ENCODE measurements around the gene USP21. TPM values are rescaled to one million over a fixed set of nuclear protein-coding genes. Genes with fewer than 3 reads are reported as not detected.
A peak's percentile ranks its signal among the peaks of the same experiment; 100 is the strongest.
"Not testable (repeated sequence)": the region's sequence is repeated elsewhere in the genome, so short reads cannot be mapped to it uniquely, and the experiment has no call there.

The USP21 gene, protein sequence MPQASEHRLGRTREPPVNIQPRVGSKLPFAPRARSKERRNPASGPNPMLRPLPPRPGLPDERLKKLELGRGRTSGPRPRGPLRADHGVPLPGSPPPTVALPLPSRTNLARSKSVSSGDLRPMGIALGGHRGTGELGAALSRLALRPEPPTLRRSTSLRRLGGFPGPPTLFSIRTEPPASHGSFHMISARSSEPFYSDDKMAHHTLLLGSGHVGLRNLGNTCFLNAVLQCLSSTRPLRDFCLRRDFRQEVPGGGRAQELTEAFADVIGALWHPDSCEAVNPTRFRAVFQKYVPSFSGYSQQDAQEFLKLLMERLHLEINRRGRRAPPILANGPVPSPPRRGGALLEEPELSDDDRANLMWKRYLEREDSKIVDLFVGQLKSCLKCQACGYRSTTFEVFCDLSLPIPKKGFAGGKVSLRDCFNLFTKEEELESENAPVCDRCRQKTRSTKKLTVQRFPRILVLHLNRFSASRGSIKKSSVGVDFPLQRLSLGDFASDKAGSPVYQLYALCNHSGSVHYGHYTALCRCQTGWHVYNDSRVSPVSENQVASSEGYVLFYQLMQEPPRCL
- total RNA-seq (36.9 TPM), polyA plus RNA-seq (10 to 100 TPM; 18.8 to 27.0 (median 22.1) TPM)

DNA sequence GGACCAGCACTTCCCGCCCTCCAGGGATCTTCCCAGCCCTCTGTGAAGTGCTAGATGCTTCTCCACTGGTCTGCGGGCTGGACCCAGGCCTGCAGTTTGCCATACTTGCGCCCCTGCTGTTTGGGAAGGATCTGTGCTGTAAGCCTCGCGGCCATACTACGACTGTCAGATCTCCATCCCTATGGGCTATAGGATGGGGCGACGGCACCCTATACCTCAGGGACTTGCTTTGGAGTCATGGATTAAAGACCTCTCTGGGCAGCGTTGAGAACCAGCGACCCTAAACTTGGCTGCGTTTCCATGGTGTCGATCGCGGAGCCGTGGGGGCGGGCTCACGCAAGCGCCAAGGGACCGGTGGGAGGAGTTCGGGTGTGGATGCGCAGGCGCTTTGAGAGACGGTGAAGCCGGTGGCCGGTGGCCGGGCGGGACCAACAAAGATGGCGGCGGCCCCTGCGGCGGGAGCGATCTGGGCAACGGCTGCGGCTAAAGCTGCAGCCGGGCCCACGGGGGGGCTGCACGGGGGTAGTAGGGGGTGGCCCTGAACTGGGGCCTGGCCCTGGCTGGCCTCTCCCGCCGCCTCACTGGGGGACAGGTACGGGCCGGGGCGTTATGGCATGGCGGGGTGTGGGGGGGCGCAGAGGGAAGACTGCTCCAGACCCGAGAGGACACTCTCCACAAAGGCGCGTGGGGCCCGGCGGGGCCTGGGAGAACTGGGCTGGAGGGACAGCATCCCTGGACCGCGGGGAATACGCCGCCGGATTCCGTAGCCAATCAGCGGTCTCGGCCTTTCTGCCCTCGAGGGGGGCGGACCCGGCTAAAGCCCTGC lies at the start of gene USP21:
USP21 (plus strand) TSS at position 414 of the 826 bp plus-strand sequence. CDS start 1,141 bp downstream, outside the sequence.
- Histone ChIP-seq H3K4me3 (ENCODE audit: low read depth, low read length) (peak within 1 kb of the TSS; percentile 94), H3K27ac (ENCODE audit: insufficient read depth, low read length, poor library complexity, severe bottlenecking) (peak within 1 kb of the TSS; percentile 83), H3K27me3 (ENCODE audit: control insufficient read depth, insufficient read depth, low read length) (no peaks in the 10 kb centered on the region), H3K9me3 (ENCODE audit: control insufficient read depth in 2 of 2, low read length in 2 of 2) (no peaks in the 10 kb centered on the region), H3K36me3 (ENCODE audit: control insufficient read depth, insufficient read depth, low read length) (peaks cover 33% of the 10 kb centered on the region), H3K4me1 (ENCODE audit: control insufficient read depth, insufficient read depth, low read length, poor library complexity, severe bottlenecking) (peaks cover 40% of the 10 kb centered on the region)
- no peaks in the 10 kb centered on the region for H3K27me3 Mint-ChIP-seq
- H3K4me1 Mint-ChIP-seq: peaks cover 31 to 74% (median 52%) of the 10 kb centered on the region in 4 donors
- H3K27ac Mint-ChIP-seq: peak within 1 kb of the TSS; percentile 92 to 97 (median 96)
- peak; percentile 89 to 91 for ATAC-seq (ENCODE audit: low read depth in 2 of 2)
- peak; percentile 89 to 93 (median 91) for DNase-seq
- peaks cover 39% of the 10 kb centered on the region for H3K36me3 Mint-ChIP-seq
- H3K4me3 Mint-ChIP-seq: peak within 1 kb of the TSS; percentile 91 to 97 (median 95)
- no peaks in the 10 kb centered on the region for H3K9me3 Mint-ChIP-seq

DNA sequence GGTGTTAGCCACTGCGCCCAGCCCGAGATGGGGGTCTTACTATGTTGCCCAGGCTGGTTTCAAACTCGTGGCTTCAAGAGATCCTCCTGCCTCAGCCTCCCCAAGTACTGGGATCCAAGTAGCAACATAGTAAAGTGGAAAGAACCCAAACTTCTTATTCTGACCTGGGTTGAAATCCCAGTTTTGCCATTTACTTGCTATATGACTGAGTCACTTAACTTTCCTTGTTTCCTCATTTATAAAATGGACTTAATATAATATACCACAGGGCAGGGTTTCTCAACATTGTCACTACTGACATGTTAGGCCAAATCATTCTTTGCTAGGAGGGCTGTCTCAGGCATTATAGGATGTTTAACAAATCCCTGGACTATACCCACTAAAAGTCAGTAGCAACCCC lies 48.2 kb upstream of the USP21 start:
- peaks cover 28% of the 10 kb centered on the region for H3K4me1 ChIP-seq (ENCODE audit: control insufficient read depth, insufficient read depth, low read length, poor library complexity, severe bottlenecking)
- no peak overlapping the region for H3K27ac ChIP-seq (ENCODE audit: insufficient read depth, low read length, poor library complexity, severe bottlenecking)
- peaks cover 36 to 63% (median 52%) of the 10 kb centered on the region in 4 donors for H3K4me1 Mint-ChIP-seq
- no peak overlapping the region for H3K4me3 Mint-ChIP-seq
- peaks cover 0 to 2% (median 0%) of the 10 kb centered on the region in 7 donors for H3K9me3 Mint-ChIP-seq
- H3K27me3 ChIP-seq (ENCODE audit: control insufficient read depth, insufficient read depth, low read length): no peaks in the 10 kb centered on the region
- H3K4me3 ChIP-seq (ENCODE audit: low read depth, low read length): no peak overlapping the region
- H3K9me3 ChIP-seq (ENCODE audit: control insufficient read depth in 2 of 2, low read length in 2 of 2): no peaks in the 10 kb centered on the region
- ATAC-seq (ENCODE audit: low read depth in 2 of 2): no peak
- no peak overlapping the region for H3K27ac Mint-ChIP-seq
- peaks cover 7% of the 10 kb centered on the region for H3K36me3 Mint-ChIP-seq
- no peak for DNase-seq
- no peaks in the 10 kb centered on the region for H3K27me3 Mint-ChIP-seq
- H3K36me3 ChIP-seq (ENCODE audit: control insufficient read depth, insufficient read depth, low read length): peaks cover 21% of the 10 kb centered on the region

DNA sequence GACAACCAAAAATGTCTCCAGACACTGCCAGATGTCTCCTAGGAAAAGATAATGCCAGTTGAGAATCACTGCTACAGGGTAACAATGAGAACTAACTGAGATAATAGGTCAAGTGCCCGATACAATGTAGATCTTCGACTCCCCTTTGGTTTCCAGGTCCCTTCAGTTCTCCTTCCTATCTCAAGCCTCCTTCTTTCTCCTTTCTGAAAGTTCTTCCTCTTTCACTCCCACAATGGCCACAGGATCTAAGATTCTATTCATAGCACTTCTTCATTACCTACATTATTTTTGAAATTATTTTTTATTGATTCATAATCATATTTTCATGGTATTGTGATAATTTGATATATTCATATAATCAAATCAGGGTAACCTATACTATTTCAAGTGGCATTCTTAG lies 47.8 kb upstream of the USP21 start:
- H3K9me3 ChIP-seq (ENCODE audit: control insufficient read depth in 2 of 2, low read length in 2 of 2): no peaks in the 10 kb centered on the region
- H3K4me3 ChIP-seq (ENCODE audit: low read depth, low read length): no peak overlapping the region
- H3K4me1 ChIP-seq (ENCODE audit: control insufficient read depth, insufficient read depth, low read length, poor library complexity, severe bottlenecking): peaks cover 32% of the 10 kb centered on the region
- H3K4me1 Mint-ChIP-seq: peaks cover 33 to 64% (median 50%) of the 10 kb centered on the region in 4 donors
- peaks cover 21% of the 10 kb centered on the region for H3K36me3 ChIP-seq (ENCODE audit: control insufficient read depth, insufficient read depth, low read length)
- no peak overlapping the region for H3K27ac ChIP-seq (ENCODE audit: insufficient read depth, low read length, poor library complexity, severe bottlenecking)
- H3K4me3 Mint-ChIP-seq: no peak overlapping the region
- H3K27me3 Mint-ChIP-seq: no peaks in the 10 kb centered on the region
- ATAC-seq (ENCODE audit: low read depth in 2 of 2): no peak
- H3K36me3 Mint-ChIP-seq: peaks cover 4% of the 10 kb centered on the region
- H3K9me3 Mint-ChIP-seq: peaks cover 0 to under 1% (median 0%) of the 10 kb centered on the region in 7 donors
- DNase-seq: no peak
- H3K27me3 ChIP-seq (ENCODE audit: control insufficient read depth, insufficient read depth, low read length): no peaks in the 10 kb centered on the region
- H3K27ac Mint-ChIP-seq: no peak overlapping the region

DNA sequence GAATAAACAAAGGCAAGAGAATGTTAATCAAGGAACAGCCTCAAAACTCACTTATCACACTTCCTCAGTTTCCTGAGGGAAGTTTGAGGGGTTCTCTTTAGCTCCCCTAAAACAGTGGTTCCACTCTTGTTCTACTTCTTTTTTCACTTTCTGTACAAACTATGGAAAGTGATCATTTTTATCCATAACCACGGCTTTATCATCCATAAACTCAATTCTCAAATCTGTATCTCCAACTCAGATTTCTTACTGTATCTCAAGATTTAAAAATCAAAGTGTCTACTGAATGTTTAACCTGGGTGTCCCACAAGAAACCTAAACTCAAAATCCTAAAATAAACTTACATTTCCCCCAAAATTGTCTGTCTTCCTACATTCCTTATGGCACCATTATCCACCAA lies 45.4 kb upstream of the USP21 start:
- H3K36me3 ChIP-seq (ENCODE audit: control insufficient read depth, insufficient read depth, low read length): peaks cover 17% of the 10 kb centered on the region
- Mint-ChIP-seq H3K36me3 (peaks cover 4% of the 10 kb centered on the region), H3K4me3 (peak overlapping the region; percentile 4 to 85 (median 16)), H3K27me3 (peaks cover 8% of the 10 kb centered on the region), H3K9me3 (no peaks in the 10 kb centered on the region), H3K4me1 (peaks cover 32 to 77% (median 56%) of the 10 kb centered on the region in 4 donors), H3K27ac (peak overlapping the region in 1 of 3 donors; percentile 81)
- H3K9me3 ChIP-seq (ENCODE audit: control insufficient read depth in 2 of 2, low read length in 2 of 2): no peaks in the 10 kb centered on the region
- no peak for DNase-seq
- no peak overlapping the region for H3K4me3 ChIP-seq (ENCODE audit: low read depth, low read length)
- H3K27me3 ChIP-seq (ENCODE audit: control insufficient read depth, insufficient read depth, low read length): no peaks in the 10 kb centered on the region
- no peak for ATAC-seq (ENCODE audit: low read depth in 2 of 2)
- H3K4me1 ChIP-seq (ENCODE audit: control insufficient read depth, insufficient read depth, low read length, poor library complexity, severe bottlenecking): peaks cover 52% of the 10 kb centered on the region
- no peak overlapping the region for H3K27ac ChIP-seq (ENCODE audit: insufficient read depth, low read length, poor library complexity, severe bottlenecking)

DNA sequence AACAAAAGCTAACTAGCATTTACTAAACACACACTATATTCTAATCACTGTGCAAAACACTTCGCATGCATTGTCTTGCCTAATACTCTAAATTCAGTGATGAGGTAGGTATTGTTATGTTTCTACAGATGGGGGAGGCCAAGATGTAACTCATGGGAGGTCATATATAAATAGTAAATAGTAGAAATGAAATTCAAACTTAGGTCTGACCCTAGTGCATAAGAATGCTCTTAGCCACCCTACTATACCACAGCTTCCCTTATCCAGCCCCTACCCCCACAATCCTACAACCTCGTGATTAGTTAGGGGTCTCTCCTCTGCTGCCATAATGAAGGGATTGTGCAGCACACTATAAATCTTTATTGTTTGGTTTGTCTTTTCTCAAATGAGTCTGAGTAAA lies 44.7 kb upstream of the USP21 start:
- Mint-ChIP-seq H3K27ac (peak overlapping the region in 2 of 3 donors; percentile 17 to 81), H3K4me1 (peaks cover 32 to 82% (median 54%) of the 10 kb centered on the region in 4 donors), H3K9me3 (no peaks in the 10 kb centered on the region), H3K27me3 (peaks cover 8% of the 10 kb centered on the region), H3K36me3 (peaks cover 4% of the 10 kb centered on the region), H3K4me3 (peak overlapping the region in 2 of 4 donors; percentile 8 to 85)
- Histone ChIP-seq H3K9me3 (ENCODE audit: control insufficient read depth in 2 of 2, low read length in 2 of 2) (no peaks in the 10 kb centered on the region), H3K27me3 (ENCODE audit: control insufficient read depth, insufficient read depth, low read length) (no peaks in the 10 kb centered on the region), H3K4me1 (ENCODE audit: control insufficient read depth, insufficient read depth, low read length, poor library complexity, severe bottlenecking) (peaks cover 58% of the 10 kb centered on the region), H3K4me3 (ENCODE audit: low read depth, low read length) (no peak overlapping the region), H3K27ac (ENCODE audit: insufficient read depth, low read length, poor library complexity, severe bottlenecking) (no peak overlapping the region), H3K36me3 (ENCODE audit: control insufficient read depth, insufficient read depth, low read length) (peaks cover 12% of the 10 kb centered on the region)
- DNase-seq: no peak
- ATAC-seq (ENCODE audit: low read depth in 2 of 2): no peak

DNA sequence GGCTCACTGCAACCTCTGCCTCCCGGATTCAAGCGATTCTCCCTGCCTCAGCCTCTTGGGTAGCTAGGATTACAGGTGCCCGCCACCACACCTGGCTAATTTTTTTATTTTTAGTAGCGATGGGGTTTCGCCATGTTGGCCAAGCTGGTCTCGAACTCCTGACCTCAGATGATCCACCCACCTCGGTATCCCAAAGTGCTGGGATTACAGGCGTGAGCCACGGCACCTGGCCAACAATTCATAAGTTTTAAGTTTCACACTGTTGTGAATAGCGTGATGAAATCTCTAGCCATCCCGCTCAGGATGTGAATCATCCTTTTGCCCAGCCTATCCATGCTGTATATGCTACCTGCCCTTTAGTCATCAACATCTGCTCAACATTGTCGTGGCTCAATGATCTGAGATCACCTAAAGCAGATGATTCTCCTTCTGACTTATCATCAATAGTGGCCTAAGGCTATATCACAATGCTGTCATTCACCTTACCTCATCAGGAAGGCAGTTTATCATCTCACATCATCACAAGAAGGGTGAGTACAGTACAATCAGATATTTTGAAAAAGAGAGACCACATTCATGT lies 44.1 kb upstream of the USP21 start:
- peak; percentile 26 to 28 for ATAC-seq (ENCODE audit: low read depth in 2 of 2)
- peaks cover 65% of the 10 kb centered on the region for H3K4me1 ChIP-seq (ENCODE audit: control insufficient read depth, insufficient read depth, low read length, poor library complexity, severe bottlenecking)
- no peak overlapping the region for H3K27ac ChIP-seq (ENCODE audit: insufficient read depth, low read length, poor library complexity, severe bottlenecking)
- peaks cover 7% of the 10 kb centered on the region for H3K36me3 ChIP-seq (ENCODE audit: control insufficient read depth, insufficient read depth, low read length)
- peaks cover 8% of the 10 kb centered on the region for H3K27me3 Mint-ChIP-seq
- H3K27me3 ChIP-seq (ENCODE audit: control insufficient read depth, insufficient read depth, low read length): no peaks in the 10 kb centered on the region
- H3K27ac Mint-ChIP-seq: peak overlapping the region in 2 of 3 donors; percentile 42 to 81
- H3K4me3 Mint-ChIP-seq: peak overlapping the region; percentile 85 to 97 (median 96)
- H3K4me1 Mint-ChIP-seq: peaks cover 34 to 89% (median 57%) of the 10 kb centered on the region in 4 donors
- peak in 1 of 3 donors; percentile 48 for DNase-seq
- H3K9me3 Mint-ChIP-seq: no peaks in the 10 kb centered on the region
- no peaks in the 10 kb centered on the region for H3K9me3 ChIP-seq (ENCODE audit: control insufficient read depth in 2 of 2, low read length in 2 of 2)
- no peak overlapping the region for H3K4me3 ChIP-seq (ENCODE audit: low read depth, low read length)
- H3K36me3 Mint-ChIP-seq: peaks cover 4% of the 10 kb centered on the region

DNA sequence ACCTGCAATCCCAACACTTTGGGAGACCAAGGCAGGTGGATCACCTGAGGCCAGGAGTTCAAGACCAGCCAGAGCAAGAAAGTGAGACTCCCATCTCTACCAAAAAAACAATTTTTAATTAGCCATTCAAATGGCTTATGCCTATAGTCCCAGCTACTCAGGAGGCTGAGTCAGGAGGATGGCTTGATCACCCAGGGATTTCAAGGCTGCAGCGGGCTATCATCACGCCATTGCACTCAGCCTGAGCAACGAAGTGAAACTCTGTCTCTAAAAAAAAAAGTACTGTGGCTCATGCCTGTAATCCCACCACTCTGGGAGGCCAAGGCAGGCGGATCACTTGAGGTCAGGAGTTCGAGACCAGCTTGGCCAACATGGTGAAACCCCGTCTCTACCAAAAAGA lies 43.3 kb upstream of the USP21 start:
- Histone ChIP-seq H3K36me3 (ENCODE audit: control insufficient read depth, insufficient read depth, low read length) (peaks cover 10% of the 10 kb centered on the region), H3K4me3 (ENCODE audit: low read depth, low read length) (peak overlapping the region; percentile 15), H3K4me1 (ENCODE audit: control insufficient read depth, insufficient read depth, low read length, poor library complexity, severe bottlenecking) (peaks cover 65% of the 10 kb centered on the region)
- peaks cover 33 to 90% (median 58%) of the 10 kb centered on the region in 4 donors for H3K4me1 Mint-ChIP-seq
- H3K36me3 Mint-ChIP-seq; ATAC-seq (ENCODE audit: low read depth in 2 of 2); H3K27me3 ChIP-seq (ENCODE audit: control insufficient read depth, insufficient read depth, low read length); H3K27me3 Mint-ChIP-seq; H3K27ac ChIP-seq (ENCODE audit: insufficient read depth, low read length, poor library complexity, severe bottlenecking); DNase-seq; H3K9me3 Mint-ChIP-seq; H3K9me3 ChIP-seq (ENCODE audit: control insufficient read depth in 2 of 2, low read length in 2 of 2): not testable (repeated sequence)
- peak overlapping the region; percentile 85 to 97 (median 96) for H3K4me3 Mint-ChIP-seq
- H3K27ac Mint-ChIP-seq: peak overlapping the region in 2 of 3 donors; percentile 79 to 81

All from CD4-positive, CD25-positive, alpha-beta regulatory T cell (primary cell).